ENCODE measurements around the gene GABARAP.

DNA sequence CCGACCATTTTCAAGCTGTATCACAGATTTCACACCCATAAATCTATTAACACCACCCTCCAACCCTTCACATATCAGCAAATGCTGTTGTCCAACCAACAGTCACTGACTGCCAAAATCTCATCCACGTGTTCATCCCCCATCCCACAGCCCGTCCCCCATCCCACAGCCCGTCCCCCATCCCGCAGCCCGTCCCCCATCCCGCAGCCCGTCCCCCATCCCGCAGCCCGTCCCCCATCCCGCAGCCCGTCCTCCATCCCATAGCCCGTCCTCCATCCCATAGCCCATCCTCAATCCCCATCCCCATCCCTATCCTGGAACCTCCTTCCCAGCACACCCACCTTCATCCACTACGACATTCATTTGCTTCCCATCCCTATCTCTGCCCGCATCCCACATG, 36.7 kb downstream of the GABARAP start:
- TF ChIP-seq, protein P1, sequence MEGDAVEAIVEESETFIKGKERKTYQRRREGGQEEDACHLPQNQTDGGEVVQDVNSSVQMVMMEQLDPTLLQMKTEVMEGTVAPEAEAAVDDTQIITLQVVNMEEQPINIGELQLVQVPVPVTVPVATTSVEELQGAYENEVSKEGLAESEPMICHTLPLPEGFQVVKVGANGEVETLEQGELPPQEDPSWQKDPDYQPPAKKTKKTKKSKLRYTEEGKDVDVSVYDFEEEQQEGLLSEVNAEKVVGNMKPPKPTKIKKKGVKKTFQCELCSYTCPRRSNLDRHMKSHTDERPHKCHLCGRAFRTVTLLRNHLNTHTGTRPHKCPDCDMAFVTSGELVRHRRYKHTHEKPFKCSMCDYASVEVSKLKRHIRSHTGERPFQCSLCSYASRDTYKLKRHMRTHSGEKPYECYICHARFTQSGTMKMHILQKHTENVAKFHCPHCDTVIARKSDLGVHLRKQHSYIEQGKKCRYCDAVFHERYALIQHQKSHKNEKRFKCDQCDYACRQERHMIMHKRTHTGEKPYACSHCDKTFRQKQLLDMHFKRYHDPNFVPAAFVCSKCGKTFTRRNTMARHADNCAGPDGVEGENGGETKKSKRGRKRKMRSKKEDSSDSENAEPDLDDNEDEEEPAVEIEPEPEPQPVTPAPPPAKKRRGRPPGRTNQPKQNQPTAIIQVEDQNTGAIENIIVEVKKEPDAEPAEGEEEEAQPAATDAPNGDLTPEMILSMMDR (IDR thresholded peaks at IDR 0.05): no peak
- no peak for TF ChIP-seq POLR2A (IDR thresholded peaks at IDR 0.05)
